ENCODE measurements around the gene RGS5.

RGS5 gene

DNA sequence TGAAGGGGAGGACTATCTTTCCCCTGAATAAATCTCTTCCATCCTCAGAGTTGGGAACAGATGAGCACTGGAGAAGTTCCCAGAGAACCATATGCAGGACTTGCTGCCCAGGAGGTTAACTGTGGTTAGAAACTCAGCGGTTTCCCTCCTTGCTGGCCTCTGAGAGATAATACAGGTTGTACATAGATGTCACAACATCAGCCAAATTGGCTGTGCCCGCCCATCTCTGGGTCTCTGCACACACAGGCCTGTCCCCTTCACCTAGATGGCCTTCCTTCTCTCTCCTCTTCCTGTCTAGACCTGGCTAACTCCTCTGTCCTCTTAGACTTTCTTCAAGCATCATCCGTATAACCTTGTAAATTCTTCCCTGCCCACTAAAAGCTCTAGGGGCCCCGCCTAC, 5.7 kb downstream of the RGS5 start:
- Histone ChIP-seq H3K4me3 (ENCODE audit: severe bottlenecking) (no peak overlapping the region), H3K4me1 (ENCODE audit: insufficient read depth, poor library complexity, severe bottlenecking) (no peaks in the 10 kb centered on the region), H3K27me3 (ENCODE audit: insufficient read depth, poor library complexity, severe bottlenecking) (no peaks in the 10 kb centered on the region), H3K27ac (ENCODE audit: poor library complexity, severe bottlenecking) (no peak overlapping the region), H3K9me3 (ENCODE audit: severe bottlenecking) (no peaks in the 10 kb centered on the region), H3K36me3 (ENCODE audit: low read depth) (no peaks in the 10 kb centered on the region)
- TF ChIP-seq, protein P1, sequence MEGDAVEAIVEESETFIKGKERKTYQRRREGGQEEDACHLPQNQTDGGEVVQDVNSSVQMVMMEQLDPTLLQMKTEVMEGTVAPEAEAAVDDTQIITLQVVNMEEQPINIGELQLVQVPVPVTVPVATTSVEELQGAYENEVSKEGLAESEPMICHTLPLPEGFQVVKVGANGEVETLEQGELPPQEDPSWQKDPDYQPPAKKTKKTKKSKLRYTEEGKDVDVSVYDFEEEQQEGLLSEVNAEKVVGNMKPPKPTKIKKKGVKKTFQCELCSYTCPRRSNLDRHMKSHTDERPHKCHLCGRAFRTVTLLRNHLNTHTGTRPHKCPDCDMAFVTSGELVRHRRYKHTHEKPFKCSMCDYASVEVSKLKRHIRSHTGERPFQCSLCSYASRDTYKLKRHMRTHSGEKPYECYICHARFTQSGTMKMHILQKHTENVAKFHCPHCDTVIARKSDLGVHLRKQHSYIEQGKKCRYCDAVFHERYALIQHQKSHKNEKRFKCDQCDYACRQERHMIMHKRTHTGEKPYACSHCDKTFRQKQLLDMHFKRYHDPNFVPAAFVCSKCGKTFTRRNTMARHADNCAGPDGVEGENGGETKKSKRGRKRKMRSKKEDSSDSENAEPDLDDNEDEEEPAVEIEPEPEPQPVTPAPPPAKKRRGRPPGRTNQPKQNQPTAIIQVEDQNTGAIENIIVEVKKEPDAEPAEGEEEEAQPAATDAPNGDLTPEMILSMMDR (IDR thresholded peaks at IDR 0.05; ENCODE audit: poor library complexity, severe bottlenecking): no peak
- no peak for ATAC-seq (ENCODE audit: low read depth)
- DNase-seq (ENCODE audit: low spot score): no peak

DNA sequence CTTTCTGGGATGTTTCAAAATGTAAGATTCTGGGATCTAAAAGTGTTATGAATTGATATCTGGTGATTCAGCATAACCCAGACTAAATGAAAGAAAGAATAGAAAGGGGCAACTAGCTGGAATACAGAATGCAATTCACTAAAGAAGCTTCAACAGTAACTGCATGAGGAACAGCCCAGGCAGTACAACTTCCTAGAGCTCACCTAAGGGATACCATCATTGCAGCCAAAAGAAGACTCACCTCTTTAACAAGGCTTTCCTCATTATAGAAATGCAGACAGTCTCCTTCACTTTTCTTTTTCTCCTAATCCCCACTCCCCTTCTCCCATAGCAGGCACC, 6.3 kb downstream of the RGS5 start:
- no peak for DNase-seq (ENCODE audit: low spot score)
- Histone ChIP-seq H3K36me3 (ENCODE audit: low read depth) (no peaks in the 10 kb centered on the region), H3K27me3 (ENCODE audit: insufficient read depth, poor library complexity, severe bottlenecking) (no peaks in the 10 kb centered on the region), H3K27ac (ENCODE audit: poor library complexity, severe bottlenecking) (no peak overlapping the region), H3K4me1 (ENCODE audit: insufficient read depth, poor library complexity, severe bottlenecking) (no peaks in the 10 kb centered on the region), H3K4me3 (ENCODE audit: severe bottlenecking) (no peak overlapping the region), H3K9me3 (ENCODE audit: severe bottlenecking) (no peaks in the 10 kb centered on the region)
- TF ChIP-seq, protein P1 (IDR thresholded peaks at IDR 0.05; ENCODE audit: poor library complexity, severe bottlenecking): no peak
- no peak for ATAC-seq (ENCODE audit: low read depth)

DNA sequence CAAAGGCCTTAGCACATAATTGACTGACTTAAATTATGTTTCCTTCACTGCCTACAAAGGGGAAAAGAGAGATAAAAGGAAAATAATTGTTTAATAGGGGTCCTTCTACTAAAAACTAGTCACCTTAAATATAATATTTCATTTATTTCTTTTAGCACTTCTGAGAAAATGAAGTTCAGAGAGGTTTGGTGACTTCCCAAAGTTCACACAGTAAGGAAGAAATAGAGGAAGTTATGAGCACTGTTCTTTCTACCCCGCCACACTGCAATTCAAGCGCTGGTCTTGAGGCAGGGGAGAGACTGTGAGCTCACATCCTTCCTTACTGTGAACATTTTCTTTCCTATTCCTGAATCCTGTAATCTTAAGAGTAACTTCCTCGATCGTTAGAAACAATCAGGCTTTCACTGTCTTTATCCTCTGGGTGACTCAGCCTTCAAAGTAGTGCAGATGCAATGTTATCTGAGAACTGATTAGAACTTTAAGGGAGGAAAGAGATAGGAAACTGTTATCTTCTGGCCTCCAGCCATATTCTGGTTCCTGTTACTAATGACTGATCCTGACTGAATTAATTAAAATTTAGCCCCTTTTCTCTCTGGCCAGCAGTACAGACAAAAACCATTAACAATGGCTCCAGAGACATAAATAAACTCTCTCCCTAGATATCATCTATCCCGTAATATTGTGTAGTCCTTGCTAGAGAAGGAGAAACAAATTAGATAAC, 6.8 kb downstream of the RGS5 start:
- Histone ChIP-seq H3K4me1 (ENCODE audit: insufficient read depth, poor library complexity, severe bottlenecking) (no peaks in the 10 kb centered on the region), H3K36me3 (ENCODE audit: low read depth) (no peaks in the 10 kb centered on the region), H3K27me3 (ENCODE audit: insufficient read depth, poor library complexity, severe bottlenecking) (no peaks in the 10 kb centered on the region), H3K4me3 (ENCODE audit: severe bottlenecking) (no peak overlapping the region), H3K27ac (ENCODE audit: poor library complexity, severe bottlenecking) (no peak overlapping the region), H3K9me3 (ENCODE audit: severe bottlenecking) (no peaks in the 10 kb centered on the region)
- DNase-seq (ENCODE audit: low spot score) (no peak), ATAC-seq (ENCODE audit: low read depth) (no peak)
- TF ChIP-seq, protein P1 (IDR thresholded peaks at IDR 0.05; ENCODE audit: poor library complexity, severe bottlenecking): no peak

DNA sequence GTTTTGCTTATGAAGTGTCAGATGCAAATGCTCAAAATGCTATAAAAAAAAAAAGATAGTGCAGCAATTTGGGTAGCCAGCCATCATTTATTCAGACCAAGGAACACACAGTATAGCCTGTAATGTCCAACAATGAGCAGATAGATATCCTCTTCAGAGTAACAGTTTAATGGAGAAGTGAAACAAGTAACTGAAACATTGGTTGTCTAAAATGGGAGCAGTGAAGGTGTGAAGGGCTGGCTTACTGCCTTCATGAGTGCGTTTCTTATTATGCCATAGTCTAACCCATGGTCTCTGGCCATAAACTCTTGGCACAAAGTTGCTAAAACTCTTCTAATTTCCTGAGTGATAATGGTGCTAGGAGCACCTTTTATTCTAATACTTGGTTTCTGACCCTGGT, 11.4 kb downstream of the RGS5 start:
- H3K36me3 ChIP-seq (ENCODE audit: low read depth): no peaks in the 10 kb centered on the region
- no peaks in the 10 kb centered on the region for H3K27me3 ChIP-seq (ENCODE audit: insufficient read depth, poor library complexity, severe bottlenecking)
- ATAC-seq (ENCODE audit: low read depth) (no peak), DNase-seq (ENCODE audit: low spot score) (no peak)
- TF ChIP-seq, protein P1 (IDR thresholded peaks at IDR 0.05; ENCODE audit: poor library complexity, severe bottlenecking): no peak
- H3K9me3 ChIP-seq (ENCODE audit: severe bottlenecking): no peaks in the 10 kb centered on the region
- H3K4me1 ChIP-seq (ENCODE audit: insufficient read depth, poor library complexity, severe bottlenecking): no peaks in the 10 kb centered on the region
- H3K27ac ChIP-seq (ENCODE audit: poor library complexity, severe bottlenecking): no peak overlapping the region
- H3K4me3 ChIP-seq (ENCODE audit: severe bottlenecking): no peak overlapping the region

DNA sequence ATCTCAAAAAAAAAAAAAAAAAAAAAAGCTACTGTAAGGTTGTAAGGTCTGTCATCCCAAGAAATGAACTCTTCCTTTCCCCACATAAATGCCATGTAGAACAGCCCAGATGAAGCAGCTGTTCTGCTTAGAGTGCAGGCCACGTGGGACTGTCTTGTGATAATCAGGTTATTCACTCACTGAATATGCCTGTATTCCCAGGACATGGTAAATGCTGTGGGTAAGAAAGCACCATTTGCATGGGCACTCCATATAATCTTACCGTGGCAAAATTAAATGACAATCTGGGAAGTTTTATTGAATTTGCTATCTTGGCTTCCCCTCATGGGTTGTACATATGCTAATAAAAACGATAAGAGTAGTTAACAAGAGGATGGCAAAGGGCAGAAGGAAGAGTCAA, 13.8 kb downstream of the RGS5 start:
- Histone ChIP-seq H3K9me3 (ENCODE audit: severe bottlenecking) (no peaks in the 10 kb centered on the region), H3K4me3 (ENCODE audit: severe bottlenecking) (no peak overlapping the region), H3K36me3 (ENCODE audit: low read depth) (no peaks in the 10 kb centered on the region), H3K27me3 (ENCODE audit: insufficient read depth, poor library complexity, severe bottlenecking) (no peaks in the 10 kb centered on the region), H3K4me1 (ENCODE audit: insufficient read depth, poor library complexity, severe bottlenecking) (no peaks in the 10 kb centered on the region), H3K27ac (ENCODE audit: poor library complexity, severe bottlenecking) (no peak overlapping the region)
- no peak for DNase-seq (ENCODE audit: low spot score)
- ATAC-seq (ENCODE audit: low read depth): no peak
- TF ChIP-seq, protein P1 (IDR thresholded peaks at IDR 0.05; ENCODE audit: poor library complexity, severe bottlenecking): no peak
